HepG2 (cell line): ENCODE data around the gene MAGEA10. TPM values are rescaled to one million over a fixed set of nuclear protein-coding genes. Genes with fewer than 3 reads are reported as not detected.

ENCODE experiments used
- CHCHD3 ChIP-seq: sonication (generic); formaldehyde crosslinking; IDR thresholded peaks from 2 replicates; pipeline ENCODE4 v1.8.0; 2022; ENCODE audit warnings: mild to moderate bottlenecking, missing genetic modification reagents, moderate library complexity
- SMC3 ChIP-seq: IDR thresholded peaks from 2 replicates; pipeline ENCODE4 v1.6.1; 2011; ENCODE audit warnings: low read length, improper control_type of control experiment
- TCF7L2 ChIP-seq: IDR thresholded peaks from 2 replicates; pipeline ENCODE4 v1.6.1; 2011; ENCODE audit warnings: mild to moderate bottlenecking, low read depth, low read length, moderate library complexity
- ZFP62 ChIP-seq: sonication (generic); formaldehyde crosslinking; IDR thresholded peaks from 2 replicates; pipeline ENCODE4 v1.4.0; 2020; ENCODE audit warnings: missing genetic modification reagents
- ZMAT3 ChIP-seq: sonication (generic); formaldehyde crosslinking; conservative IDR thresholded peaks from 2 replicates; pipeline ENCODE4 v1.7.0; 2021; ENCODE audit warnings: missing genetic modification reagents
- ZNF224 ChIP-seq: sonication (generic); formaldehyde crosslinking; IDR thresholded peaks from 2 replicates; pipeline ENCODE4 v1.5.0; 2020; ENCODE audit warnings: mild to moderate bottlenecking, missing genetic modification reagents
- ZNF234 ChIP-seq: sonication (generic); formaldehyde crosslinking; conservative IDR thresholded peaks from 2 replicates; pipeline ENCODE4 v1.5.1; 2020; ENCODE audit warnings: mild to moderate bottlenecking, missing genetic modification reagents
- ZNF644 ChIP-seq: IDR thresholded peaks from 2 replicates; pipeline ENCODE4 v1.6.1; 2016; ENCODE audit warnings: low read depth
- polyA plus RNA-seq, 8 experiments: library from polyadenylated mRNA; depleted of rRNA in 3 of 8; stranded (reverse) in 7 of 8; unstranded in 1 of 8; fragments of >200 nt; fragmentation: Illumina TruSeq in 4 of 8; extraction: Trizol in 4 of 8; gene quantifications; 2 replicates each; pipeline versions ENCODE4 v1.2.1 to v1.2.3, GENCODE V29; 2011 to 2016; ENCODE audit warnings: low read depth in 4 of 8, missing spikeins in 1 of 8, mixed read lengths in 1 of 8; ENCODE audit not compliant: insufficient read depth in 1 of 8
- total RNA-seq, 5 experiments: library from RNA; depleted of rRNA; stranded (reverse); fragments of >200 nt; fragmentation: Illumina TruSeq; extraction: Trizol; gene quantifications; 2 replicates each; pipeline ENCODE4 v1.2.3, GENCODE V29; 2016; ENCODE audit warnings: low read depth in 1 of 5
- TF ChIP-seq, protein P1 (sequence below): sonication (generic); formaldehyde crosslinking; IDR thresholded peaks from 2 replicates; pipeline ENCODE4 v1.5.0; 2020; ENCODE audit warnings: mild to moderate bottlenecking, missing genetic modification reagents
- TF ChIP-seq, protein P2 (sequence below): sonication (generic); formaldehyde crosslinking; IDR thresholded peaks from 2 replicates; pipeline ENCODE4 v1.4.0; 2020; ENCODE audit warnings: missing genetic modification reagents
- TF ChIP-seq, protein P3 (sequence below), 2 experiments: sonication (generic) in 1 of 2; formaldehyde crosslinking in 1 of 2; IDR thresholded peaks; 2 replicates each; pipeline versions ENCODE4 v1.6.1 to v1.9.0; 2014 to 2022; ENCODE audit warnings: antibody characterized with exemption in 1 of 2, borderline replicate concordance in 1 of 2, inconsistent platforms in 1 of 2, low read depth in 1 of 2, missing genetic modification reagents in 1 of 2
- TF ChIP-seq, protein P4 (sequence below): sonication (generic); formaldehyde crosslinking; IDR thresholded peaks from 2 replicates; pipeline ENCODE4 v1.4.0; 2020; ENCODE audit warnings: missing genetic modification reagents

MAGEA10 gene
- total and polyA plus RNA-seq, 2 of the 13 experiments (the other 11 are each of a cell fraction or from before 2014, with no cell fraction given), result not detected

DNA sequence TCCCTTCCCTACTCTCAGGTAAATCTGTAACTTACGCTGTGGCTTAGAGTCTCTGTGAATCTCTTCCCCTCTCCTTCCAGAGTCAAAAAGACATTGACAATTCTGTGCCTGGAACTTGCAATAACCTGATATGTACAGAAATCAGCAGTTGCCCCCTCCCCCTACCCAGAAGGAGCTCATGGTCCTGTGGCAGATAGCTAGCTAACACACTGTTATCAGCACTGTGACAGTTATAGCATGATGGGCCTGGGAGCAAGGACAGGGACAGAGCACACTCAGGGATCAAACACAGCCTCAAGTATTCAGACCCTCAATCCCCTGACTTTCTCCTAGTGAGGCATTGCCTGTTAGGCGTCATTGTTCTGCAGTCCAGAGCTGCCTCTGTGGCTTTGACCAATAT is 18.7 kb upstream of the MAGEA10 start (continued):
- TF ChIP-seq, protein P1, sequence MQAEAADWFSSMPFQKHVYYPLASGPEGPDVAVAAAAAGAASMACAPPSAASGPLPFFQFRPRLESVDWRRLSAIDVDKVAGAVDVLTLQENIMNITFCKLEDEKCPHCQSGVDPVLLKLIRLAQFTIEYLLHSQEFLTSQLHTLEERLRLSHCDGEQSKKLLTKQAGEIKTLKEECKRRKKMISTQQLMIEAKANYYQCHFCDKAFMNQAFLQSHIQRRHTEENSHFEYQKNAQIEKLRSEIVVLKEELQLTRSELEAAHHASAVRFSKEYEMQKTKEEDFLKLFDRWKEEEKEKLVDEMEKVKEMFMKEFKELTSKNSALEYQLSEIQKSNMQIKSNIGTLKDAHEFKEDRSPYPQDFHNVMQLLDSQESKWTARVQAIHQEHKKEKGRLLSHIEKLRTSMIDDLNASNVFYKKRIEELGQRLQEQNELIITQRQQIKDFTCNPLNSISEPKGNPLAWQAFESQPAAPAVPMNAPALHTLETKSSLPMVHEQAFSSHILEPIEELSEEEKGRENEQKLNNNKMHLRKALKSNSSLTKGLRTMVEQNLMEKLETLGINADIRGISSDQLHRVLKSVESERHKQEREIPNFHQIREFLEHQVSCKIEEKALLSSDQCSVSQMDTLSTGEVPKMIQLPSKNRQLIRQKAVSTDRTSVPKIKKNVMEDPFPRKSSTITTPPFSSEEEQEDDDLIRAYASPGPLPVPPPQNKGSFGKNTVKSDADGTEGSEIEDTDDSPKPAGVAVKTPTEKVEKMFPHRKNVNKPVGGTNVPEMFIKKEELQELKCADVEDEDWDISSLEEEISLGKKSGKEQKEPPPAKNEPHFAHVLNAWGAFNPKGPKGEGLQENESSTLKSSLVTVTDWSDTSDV (CRISPR knock-in tag), result no peak
- TF ChIP-seq ZNF644 (CRISPR knock-in tag), result no peak
- no peak for TF ChIP-seq CHCHD3 (CRISPR knock-in tag)
- no peak for TF ChIP-seq ZMAT3 (CRISPR knock-in tag)
- no peak for TF ChIP-seq SMC3
- no peak for TF ChIP-seq TCF7L2
- no peak for TF ChIP-seq ZFP62
- TF ChIP-seq, protein P2, sequence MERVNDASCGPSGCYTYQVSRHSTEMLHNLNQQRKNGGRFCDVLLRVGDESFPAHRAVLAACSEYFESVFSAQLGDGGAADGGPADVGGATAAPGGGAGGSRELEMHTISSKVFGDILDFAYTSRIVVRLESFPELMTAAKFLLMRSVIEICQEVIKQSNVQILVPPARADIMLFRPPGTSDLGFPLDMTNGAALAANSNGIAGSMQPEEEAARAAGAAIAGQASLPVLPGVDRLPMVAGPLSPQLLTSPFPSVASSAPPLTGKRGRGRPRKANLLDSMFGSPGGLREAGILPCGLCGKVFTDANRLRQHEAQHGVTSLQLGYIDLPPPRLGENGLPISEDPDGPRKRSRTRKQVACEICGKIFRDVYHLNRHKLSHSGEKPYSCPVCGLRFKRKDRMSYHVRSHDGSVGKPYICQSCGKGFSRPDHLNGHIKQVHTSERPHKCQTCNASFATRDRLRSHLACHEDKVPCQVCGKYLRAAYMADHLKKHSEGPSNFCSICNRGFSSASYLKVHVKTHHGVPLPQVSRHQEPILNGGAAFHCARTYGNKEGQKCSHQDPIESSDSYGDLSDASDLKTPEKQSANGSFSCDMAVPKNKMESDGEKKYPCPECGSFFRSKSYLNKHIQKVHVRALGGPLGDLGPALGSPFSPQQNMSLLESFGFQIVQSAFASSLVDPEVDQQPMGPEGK (CRISPR knock-in tag), result no peak
- TF ChIP-seq ZNF234 (CRISPR knock-in tag), result no peak
- TF ChIP-seq, protein P3, sequence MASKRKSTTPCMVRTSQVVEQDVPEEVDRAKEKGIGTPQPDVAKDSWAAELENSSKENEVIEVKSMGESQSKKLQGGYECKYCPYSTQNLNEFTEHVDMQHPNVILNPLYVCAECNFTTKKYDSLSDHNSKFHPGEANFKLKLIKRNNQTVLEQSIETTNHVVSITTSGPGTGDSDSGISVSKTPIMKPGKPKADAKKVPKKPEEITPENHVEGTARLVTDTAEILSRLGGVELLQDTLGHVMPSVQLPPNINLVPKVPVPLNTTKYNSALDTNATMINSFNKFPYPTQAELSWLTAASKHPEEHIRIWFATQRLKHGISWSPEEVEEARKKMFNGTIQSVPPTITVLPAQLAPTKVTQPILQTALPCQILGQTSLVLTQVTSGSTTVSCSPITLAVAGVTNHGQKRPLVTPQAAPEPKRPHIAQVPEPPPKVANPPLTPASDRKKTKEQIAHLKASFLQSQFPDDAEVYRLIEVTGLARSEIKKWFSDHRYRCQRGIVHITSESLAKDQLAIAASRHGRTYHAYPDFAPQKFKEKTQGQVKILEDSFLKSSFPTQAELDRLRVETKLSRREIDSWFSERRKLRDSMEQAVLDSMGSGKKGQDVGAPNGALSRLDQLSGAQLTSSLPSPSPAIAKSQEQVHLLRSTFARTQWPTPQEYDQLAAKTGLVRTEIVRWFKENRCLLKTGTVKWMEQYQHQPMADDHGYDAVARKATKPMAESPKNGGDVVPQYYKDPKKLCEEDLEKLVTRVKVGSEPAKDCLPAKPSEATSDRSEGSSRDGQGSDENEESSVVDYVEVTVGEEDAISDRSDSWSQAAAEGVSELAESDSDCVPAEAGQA (IDR thresholded peaks at IDR 0.05; ENCODE audit: low read depth), result no peak
- TF ChIP-seq, protein P3 (CRISPR knock-in tag; IDR thresholded peaks at IDR 0.05; ENCODE audit: borderline replicate concordance), result no peak
- TF ChIP-seq, protein P4, sequence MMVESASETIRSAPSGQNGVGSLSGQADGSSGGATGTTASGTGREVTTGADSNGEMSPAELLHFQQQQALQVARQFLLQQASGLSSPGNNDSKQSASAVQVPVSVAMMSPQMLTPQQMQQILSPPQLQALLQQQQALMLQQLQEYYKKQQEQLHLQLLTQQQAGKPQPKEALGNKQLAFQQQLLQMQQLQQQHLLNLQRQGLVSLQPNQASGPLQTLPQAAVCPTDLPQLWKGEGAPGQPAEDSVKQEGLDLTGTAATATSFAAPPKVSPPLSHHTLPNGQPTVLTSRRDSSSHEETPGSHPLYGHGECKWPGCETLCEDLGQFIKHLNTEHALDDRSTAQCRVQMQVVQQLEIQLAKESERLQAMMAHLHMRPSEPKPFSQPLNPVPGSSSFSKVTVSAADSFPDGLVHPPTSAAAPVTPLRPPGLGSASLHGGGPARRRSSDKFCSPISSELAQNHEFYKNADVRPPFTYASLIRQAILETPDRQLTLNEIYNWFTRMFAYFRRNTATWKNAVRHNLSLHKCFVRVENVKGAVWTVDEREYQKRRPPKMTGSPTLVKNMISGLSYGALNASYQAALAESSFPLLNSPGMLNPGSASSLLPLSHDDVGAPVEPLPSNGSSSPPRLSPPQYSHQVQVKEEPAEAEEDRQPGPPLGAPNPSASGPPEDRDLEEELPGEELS (CRISPR knock-in tag), result no peak
- TF ChIP-seq ZNF224, result no peak
